Smooth muscle cell (in vitro differentiated cells): ENCODE measurements around the gene GSKIP. TPM values are rescaled to one million over a fixed set of nuclear protein-coding genes. Genes with fewer than 3 reads are reported as not detected.

Experiments used
- DNase-seq: peaks from one replicate; lab custom pipeline; 2025; ENCODE audit not compliant: unreplicated experiment; lab: John Stamatoyannopoulos, UW
- H2AFZ ChIP-seq: fragments of 200-600 bp; sonication (generic); 2 replicates; pipeline ENCODE4 v1.6.0; 2016; ENCODE audit warnings: antibody characterized with exemption, low read depth, mild to moderate bottlenecking
- H3F3A ChIP-seq: fragments of 200-600 bp; sonication (generic); 2 replicates; pipeline ENCODE4 v1.6.0; 2017; ENCODE audit warnings: antibody characterized with exemption, low read depth
- H3K27ac ChIP-seq: fragments of 200-600 bp; sonication (generic); 2 replicates; pipeline ENCODE4 v1.5.1; 2016; ENCODE audit warnings: low read depth, mild to moderate bottlenecking
- H3K27me3 ChIP-seq: fragments of 200-600 bp; sonication (generic); 2 replicates; pipeline ENCODE4 v1.6.1; 2016; ENCODE audit warnings: low read depth, mild to moderate bottlenecking
- H3K36me3 ChIP-seq: fragments of 200-600 bp; sonication (generic); 2 replicates; pipeline ENCODE4 v1.5.1; 2016; ENCODE audit warnings: low read depth
- H3K4me1 ChIP-seq: fragments of 200-600 bp; sonication (generic); 2 replicates; pipeline ENCODE4 v1.5.1; 2016; ENCODE audit warnings: low read depth
- H3K4me2 ChIP-seq: fragments of 200-600 bp; sonication (generic); 2 replicates; pipeline ENCODE4 v1.6.0; 2016; ENCODE audit warnings: mild to moderate bottlenecking
- H3K4me3 ChIP-seq: fragments of 200-600 bp; sonication (generic); 2 replicates; pipeline ENCODE4 v1.5.1; 2016; ENCODE audit warnings: mild to moderate bottlenecking
- H3K79me2 ChIP-seq: fragments of 200-600 bp; sonication (generic); 2 replicates; pipeline ENCODE4 v1.6.0; 2016; ENCODE audit warnings: low read depth, mild to moderate bottlenecking
- H3K9ac ChIP-seq: fragments of 200-600 bp; sonication (generic); 2 replicates; pipeline ENCODE4 v1.6.0; 2016; ENCODE audit warnings: low read depth
- H3K9me3 ChIP-seq: fragments of 200-600 bp; sonication (generic); replicated peaks from 2 replicates; pipeline ENCODE4 v1.5.1; 2016; ENCODE audit warnings: low read depth
- H4K20me1 ChIP-seq: fragments of 200-600 bp; sonication (generic); 2 replicates; pipeline ENCODE4 v1.6.0; 2016; ENCODE audit warnings: low read depth
- WGBS: methylation state at CpG from one replicate; pipeline ENCODE4 v1.1.7; 2016; ENCODE audit warnings: low lambda C conversion rate; 5-methylcytosine and 5-hydroxymethylcytosine counted together
- polyA plus RNA-seq: library from polyadenylated mRNA; unstranded; fragments of >200 nt; fragmentation: Nextera tagmentation; extraction: Ambion mirVana; gene quantifications from 2 replicates; pipeline ENCODE4 v1.2.1, GENCODE V29; 2016
- total RNA-seq: library from RNA; depleted of rRNA; stranded (reverse); fragments of >200 nt; gene quantifications from 2 replicates; pipeline ENCODE4 v1.2.3, GENCODE V29; 2014
- TF ChIP-seq, protein P1 (sequence below): fragments of 200-600 bp; sonication (generic); IDR thresholded peaks from 2 replicates; pipeline ENCODE4 v1.5.1; 2017; ENCODE audit warnings: borderline replicate concordance, mild to moderate bottlenecking, antibody characterized with exemption; ENCODE audit not compliant: insufficient read depth, poor library complexity, severe bottlenecking

The GSKIP gene
- total and polyA plus RNA-seq, 2 experiments from 2014 or later = 21.2 to 35.2 TPM

DNA sequence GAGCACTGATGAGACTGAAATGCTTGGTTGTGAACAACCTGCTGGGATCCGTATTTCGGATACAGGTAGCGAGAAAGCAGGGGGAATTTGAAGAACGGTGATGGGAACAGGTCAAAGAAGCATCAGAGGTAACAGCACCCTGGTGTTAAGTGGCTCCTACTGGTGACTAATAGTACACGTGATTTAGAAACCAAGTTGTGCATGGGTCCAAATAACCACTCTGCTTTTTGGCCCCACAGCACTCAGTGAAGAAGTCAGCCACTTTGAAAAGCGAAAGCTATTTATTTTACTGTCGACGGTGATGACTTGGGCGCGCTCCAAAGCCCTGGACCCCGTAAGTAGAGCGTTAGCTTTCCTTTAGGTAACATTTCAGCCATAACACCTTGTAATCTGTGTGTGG is 45.3 kb downstream of the GSKIP start:
- no peak overlapping the region for H3K4me3 ChIP-seq
- no peaks in the 10 kb centered on the region for H4K20me1 ChIP-seq
- DNase-seq = no peak
- WGBS = 94% methylated on average over 12 of the region's 12 CpGs
- H2AFZ ChIP-seq = no peak overlapping the region
- H3K4me2 ChIP-seq = no peak overlapping the region
- H3K36me3 ChIP-seq = no peaks in the 10 kb centered on the region
- TF ChIP-seq, protein P1, sequence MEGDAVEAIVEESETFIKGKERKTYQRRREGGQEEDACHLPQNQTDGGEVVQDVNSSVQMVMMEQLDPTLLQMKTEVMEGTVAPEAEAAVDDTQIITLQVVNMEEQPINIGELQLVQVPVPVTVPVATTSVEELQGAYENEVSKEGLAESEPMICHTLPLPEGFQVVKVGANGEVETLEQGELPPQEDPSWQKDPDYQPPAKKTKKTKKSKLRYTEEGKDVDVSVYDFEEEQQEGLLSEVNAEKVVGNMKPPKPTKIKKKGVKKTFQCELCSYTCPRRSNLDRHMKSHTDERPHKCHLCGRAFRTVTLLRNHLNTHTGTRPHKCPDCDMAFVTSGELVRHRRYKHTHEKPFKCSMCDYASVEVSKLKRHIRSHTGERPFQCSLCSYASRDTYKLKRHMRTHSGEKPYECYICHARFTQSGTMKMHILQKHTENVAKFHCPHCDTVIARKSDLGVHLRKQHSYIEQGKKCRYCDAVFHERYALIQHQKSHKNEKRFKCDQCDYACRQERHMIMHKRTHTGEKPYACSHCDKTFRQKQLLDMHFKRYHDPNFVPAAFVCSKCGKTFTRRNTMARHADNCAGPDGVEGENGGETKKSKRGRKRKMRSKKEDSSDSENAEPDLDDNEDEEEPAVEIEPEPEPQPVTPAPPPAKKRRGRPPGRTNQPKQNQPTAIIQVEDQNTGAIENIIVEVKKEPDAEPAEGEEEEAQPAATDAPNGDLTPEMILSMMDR = no peak
- H3K4me1 ChIP-seq = no peaks in the 10 kb centered on the region
- H3K9ac ChIP-seq = no peak overlapping the region
- H3K79me2 ChIP-seq = no peaks in the 10 kb centered on the region
- H3K9me3 ChIP-seq = no peaks in the 10 kb centered on the region
- no peak overlapping the region for H3K27ac ChIP-seq
- no peaks in the 10 kb centered on the region for H3K27me3 ChIP-seq
- H3F3A ChIP-seq = no peaks in the 10 kb centered on the region

DNA sequence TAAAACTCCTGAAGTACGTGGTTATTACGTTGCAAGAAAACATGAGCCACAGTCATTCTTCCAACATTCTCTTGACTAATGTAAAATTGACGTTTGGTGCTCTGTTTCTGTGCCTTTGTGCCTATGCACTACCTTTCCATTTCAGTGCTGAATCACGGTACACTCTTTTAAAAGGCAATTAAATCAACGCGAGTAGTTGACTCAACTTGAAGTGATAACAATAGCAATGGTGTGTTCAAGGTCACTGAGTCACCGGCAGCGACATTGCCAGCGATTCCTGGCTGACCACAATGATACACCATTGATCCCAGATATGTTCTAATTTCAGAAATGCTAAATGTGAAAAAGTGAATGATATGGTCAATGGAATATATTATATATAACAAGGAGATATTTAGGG is 46.4 kb downstream of the GSKIP start:
- Histone ChIP-seq H3K27me3 (no peaks in the 10 kb centered on the region), H3K4me1 (no peaks in the 10 kb centered on the region), H3F3A (no peaks in the 10 kb centered on the region), H3K79me2 (no peaks in the 10 kb centered on the region), H3K4me2 (no peak overlapping the region), H4K20me1 (no peaks in the 10 kb centered on the region), H3K9me3 (no peaks in the 10 kb centered on the region), H2AFZ (no peak overlapping the region), H3K4me3 (no peak overlapping the region), H3K36me3 (no peaks in the 10 kb centered on the region), H3K9ac (no peak overlapping the region), H3K27ac (no peak overlapping the region)
- DNase-seq = no peak
- 79% methylated on average over 9 of the region's 9 CpGs for WGBS
- TF ChIP-seq, protein P1 = no peak

DNA sequence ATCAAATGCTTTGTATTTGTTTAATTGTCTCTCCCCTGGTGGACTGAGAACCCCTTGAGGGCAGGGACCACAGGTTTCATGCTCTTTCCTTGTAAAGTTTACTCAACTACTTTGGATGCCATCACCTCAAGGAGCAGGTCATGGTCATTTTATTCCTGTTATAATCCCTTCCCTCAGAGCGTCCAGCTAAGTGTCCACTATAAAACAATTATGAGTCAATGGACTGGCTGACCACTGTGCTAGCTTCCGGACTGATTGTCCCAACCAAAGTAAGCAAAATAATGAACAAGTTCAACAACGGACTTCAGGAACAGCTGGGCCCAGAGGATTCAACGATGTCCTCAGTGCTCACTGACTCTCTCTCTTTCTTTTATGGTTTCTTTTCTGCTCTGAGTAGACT is 46.8 kb downstream of the GSKIP start:
- Histone ChIP-seq H3K9ac (no peak overlapping the region), H2AFZ (no peak overlapping the region), H3K4me3 (no peak overlapping the region), H3K4me2 (no peak overlapping the region), H4K20me1 (no peaks in the 10 kb centered on the region), H3K4me1 (no peaks in the 10 kb centered on the region), H3K27me3 (no peaks in the 10 kb centered on the region), H3F3A (no peaks in the 10 kb centered on the region), H3K9me3 (no peaks in the 10 kb centered on the region), H3K79me2 (no peaks in the 10 kb centered on the region), H3K27ac (no peak overlapping the region), H3K36me3 (no peaks in the 10 kb centered on the region)
- TF ChIP-seq, protein P1 = no peak
- WGBS = over 99% methylated on average over 4 of the region's 4 CpGs
- DNase-seq = no peak

DNA sequence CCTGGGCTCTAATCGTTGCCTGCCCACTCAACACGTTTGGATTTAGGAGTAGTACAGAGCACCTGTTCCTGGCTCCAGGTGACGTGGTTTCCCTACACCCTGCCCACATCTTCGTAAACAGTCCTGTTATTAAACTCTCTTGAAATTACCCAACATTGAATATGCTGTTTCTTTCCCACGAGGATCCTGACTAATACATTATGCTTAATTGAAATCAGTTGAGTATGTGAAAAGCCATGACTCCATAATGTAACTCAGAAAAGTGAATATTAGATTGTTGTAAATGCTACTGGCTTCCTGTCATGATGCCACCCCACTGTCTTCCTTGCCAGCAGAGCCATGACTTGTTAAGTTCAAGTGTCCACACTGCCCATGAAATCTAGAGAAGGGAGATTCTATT is 50.2 kb downstream of the GSKIP start:
- TF ChIP-seq, protein P1 = no peak

More for the DNA sequence above, 50.2 kb downstream of the GSKIP start:
- Histone ChIP-seq H3K4me1 (no peaks in the 10 kb centered on the region), H3K79me2 (no peaks in the 10 kb centered on the region), H3K9me3 (no peaks in the 10 kb centered on the region), H3K27me3 (no peaks in the 10 kb centered on the region), H4K20me1 (no peaks in the 10 kb centered on the region), H3K36me3 (no peaks in the 10 kb centered on the region), H3K4me2 (no peak overlapping the region), H2AFZ (no peak overlapping the region), H3K9ac (no peak overlapping the region), H3K27ac (no peak overlapping the region), H3K4me3 (no peak overlapping the region), H3F3A (no peaks in the 10 kb centered on the region)
- WGBS = 80% methylated on average over 5 of the region's 5 CpGs
- no peak for DNase-seq
